Heart right ventricle (tissue), 16 donors: Measurements from ENCODE around the gene CEP126. TPM values are rescaled to one million over a fixed set of nuclear protein-coding genes. Genes with fewer than 3 reads are reported as not detected.

Experiments used
- ATAC-seq, 8 donors: fragments of 200-7000 bp; cut with Tn5 transposase; one replicate each; pipeline ENCODE4 v1.9.1; 2020; ENCODE audit warnings: mild to moderate bottlenecking in 8 of 8, moderate library complexity in 8 of 8, moderate number of reproducible peaks in 1 of 8
- DNase-seq, 2 donors: peaks; one replicate each; pipeline ENCODE4 v3.0.0-alpha.2; 2020
- H3K27ac ChIP-seq, 10 donors: fragments of 200-600 bp; sonication (generic) in 2 of 10; one replicate each; pipeline versions ENCODE4 v1.5.0 to v1.8.0; 2020 to 2022; ENCODE audit warnings: mild to moderate bottlenecking in 3 of 10
- H3K27me3 ChIP-seq, 7 donors: fragments of 200-600 bp; one replicate each; pipeline ENCODE4 v1.8.0; 2021 to 2022; ENCODE audit warnings: mild to moderate bottlenecking in 2 of 7
- H3K36me3 ChIP-seq, 9 donors: fragments of 200-600 bp; sonication (generic) in 1 of 9; one replicate each; pipeline versions ENCODE4 v1.5.0 to v1.8.0; 2020 to 2022; ENCODE audit warnings: mild to moderate bottlenecking in 2 of 9
- H3K4me1 ChIP-seq, 9 donors: fragments of 200-600 bp; sonication (generic) in 1 of 9; one replicate each; pipeline versions ENCODE4 v1.5.0 to v1.8.0; 2020 to 2022; ENCODE audit warnings: mild to moderate bottlenecking in 4 of 9
- H3K4me3 ChIP-seq, 10 donors: fragments of 200-600 bp; sonication (generic) in 2 of 10; one replicate each; pipeline versions ENCODE4 v1.5.0 to v1.8.0; 2020 to 2022; ENCODE audit warnings: mild to moderate bottlenecking in 7 of 10, moderate library complexity in 2 of 10
- H3K9me3 ChIP-seq, 11 donors: fragments of 200-600 bp in 10 of 11; sonication (generic) in 2 of 11; one replicate each; pipeline versions ENCODE4 v1.5.0 to v1.8.0; 2013 to 2022; ENCODE audit warnings: mild to moderate bottlenecking in 2 of 11, control low read depth in 1 of 11, moderate library complexity in 1 of 11
- WGBS, 2 donors: extraction: QIAGEN DNeasy Blood & Tissue Kit; methylation state at CpG; one replicate each; pipeline ENCODE4 v1.1.7; 2013; ENCODE audit warnings: inconsistent platforms in 1 of 2; 5-methylcytosine and 5-hydroxymethylcytosine counted together
- intact Hi-C, 10 donors: fragments of 100-400 bp; cut with DNase I; formaldehyde crosslinking; loops; one replicate each; pipeline versions ENCODE4 v1.11.1 to v1.14.2; 2022
- polyA plus RNA-seq, 2 donors: library from polyadenylated mRNA; stranded (reverse); fragments of 200-250 nt; gene quantifications; one replicate each; pipeline ENCODE4 v1.2.3, GENCODE V29; 2013
- total RNA-seq, 10 donors: library from RNA; stranded (reverse); fragmentation: NEBNext Ultra II Directional in 3 of 10; extraction: Animal tissue kit (Norgen Biotek cat#: 25700) in 3 of 10; gene quantifications; one replicate each; pipeline versions ENCODE4 v1.2.1 to v1.2.4, GENCODE V29; 2021 to 2023
- TF ChIP-seq, protein P1 (sequence below), 9 donors: fragments of 200-600 bp; sonication (generic) in 2 of 9; IDR thresholded peaks; one replicate each; pipeline versions ENCODE4 v1.5.0 to v1.8.0; 2021 to 2022; ENCODE audit warnings: antibody characterized with exemption in 9 of 9, mild to moderate bottlenecking in 5 of 9, moderate library complexity in 1 of 9
- donor health status: Arrhythmogenic right ventricular cardiomyopathy.
- donor health status: ischemic (EF 13 %, LVEDD 7.1; RV severe dilation, severe dysfunction).
- donor health status: healthy with polysubstance abuse.
- donor health status: DM: no; HTN: yes; CAD: no.
- donor health status: DM: no; HTN: no; CAD: no.
- donor health status: ischemic (EF 25% LVEDD 6.9; RV normal size, moderate dysfunction).
- donor health status: ischemic (EF 25% LVEDD 5.7; RV mildly dilated, moderate dysfunction).
- donor health status: healthy.
- donor health status: DM: yes; HTN: yes; CAD: no.
- donor health status: Ischemic cardiomyopathy.
- donor health status: ischemic (EF 35%, LVEDD 5.7; RV mildly dilated, moderate dysfunction).
- donor health status: nonischemic (EF 11% LVEDD 7.7; RV severe dilation, severe dysfunction).
- donor health status: DM: yes; HTN: yes; CAD: no.
- donor health status: PGD.
- donor health status: ischemic (EF 29% LVEDD 5.4; RV normal size, mild dysfunction).
- donor health status: nonischemic (EF 23%, LVEDD 6.1; RV moderate dilation, normal function).

Gene CEP126
- total and polyA plus RNA-seq, 12 donors, result 0.25 to 2.5 (median 1.2) TPM

DNA sequence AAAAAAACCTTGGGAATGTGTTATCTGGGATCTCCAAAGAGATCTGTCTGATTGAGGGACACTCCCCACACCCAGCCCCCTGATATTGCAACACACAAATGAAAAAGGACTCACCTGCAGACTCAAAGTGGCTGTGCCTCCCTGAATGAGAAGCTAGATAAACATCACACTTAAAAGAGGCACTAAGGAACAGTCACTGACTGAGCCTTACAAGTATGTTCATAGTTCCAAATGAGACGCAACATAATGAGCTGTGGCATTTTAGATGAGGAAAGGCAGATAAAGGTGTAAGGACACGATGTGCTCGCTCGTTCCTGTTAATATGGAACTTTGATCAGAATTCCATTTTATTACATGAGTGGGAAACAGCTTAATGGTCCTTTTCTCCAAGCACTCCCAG lies 111.4 kb downstream of the CEP126 start:
- Histone ChIP-seq H3K36me3 (no peaks in the 10 kb centered on the region), H3K9me3 (no peaks in the 10 kb centered on the region), H3K4me1 (no peaks in the 10 kb centered on the region), H3K27me3 (peaks cover 0 to 14% (median 5%) of the 10 kb centered on the region in 7 donors), H3K4me3 (no peak overlapping the region), H3K27ac (no peak overlapping the region)
- TF ChIP-seq, protein P1, sequence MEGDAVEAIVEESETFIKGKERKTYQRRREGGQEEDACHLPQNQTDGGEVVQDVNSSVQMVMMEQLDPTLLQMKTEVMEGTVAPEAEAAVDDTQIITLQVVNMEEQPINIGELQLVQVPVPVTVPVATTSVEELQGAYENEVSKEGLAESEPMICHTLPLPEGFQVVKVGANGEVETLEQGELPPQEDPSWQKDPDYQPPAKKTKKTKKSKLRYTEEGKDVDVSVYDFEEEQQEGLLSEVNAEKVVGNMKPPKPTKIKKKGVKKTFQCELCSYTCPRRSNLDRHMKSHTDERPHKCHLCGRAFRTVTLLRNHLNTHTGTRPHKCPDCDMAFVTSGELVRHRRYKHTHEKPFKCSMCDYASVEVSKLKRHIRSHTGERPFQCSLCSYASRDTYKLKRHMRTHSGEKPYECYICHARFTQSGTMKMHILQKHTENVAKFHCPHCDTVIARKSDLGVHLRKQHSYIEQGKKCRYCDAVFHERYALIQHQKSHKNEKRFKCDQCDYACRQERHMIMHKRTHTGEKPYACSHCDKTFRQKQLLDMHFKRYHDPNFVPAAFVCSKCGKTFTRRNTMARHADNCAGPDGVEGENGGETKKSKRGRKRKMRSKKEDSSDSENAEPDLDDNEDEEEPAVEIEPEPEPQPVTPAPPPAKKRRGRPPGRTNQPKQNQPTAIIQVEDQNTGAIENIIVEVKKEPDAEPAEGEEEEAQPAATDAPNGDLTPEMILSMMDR (IDR thresholded peaks at IDR 0.05), result no peak
- DNase-seq, result no peak
- intact Hi-C loops, result no loop called here
- 58 to 63% methylated on average over 4 of the region's 4 CpGs for WGBS, 2 donors
- no peak for ATAC-seq

DNA sequence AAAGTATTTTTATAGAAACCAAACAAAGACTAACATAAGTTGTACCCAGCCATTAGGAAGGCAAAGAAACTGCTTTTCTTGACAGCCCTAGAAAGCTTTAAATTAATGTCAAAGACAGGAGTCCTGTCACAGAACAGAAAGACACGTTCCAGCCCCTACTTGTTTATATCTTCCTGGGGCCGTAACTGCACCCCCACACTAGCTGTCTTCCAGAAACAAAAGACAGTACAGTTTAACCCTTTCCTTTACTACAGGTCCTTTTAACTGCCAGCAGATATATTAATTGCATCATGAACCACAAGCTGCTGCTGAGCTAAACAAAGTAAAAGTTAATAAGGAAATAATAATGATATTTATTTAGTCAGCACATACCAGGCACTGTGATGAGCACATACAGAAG lies 112.1 kb downstream of the CEP126 start:
- Histone ChIP-seq H3K4me1 (no peaks in the 10 kb centered on the region), H3K27me3 (peaks cover 0 to 14% (median 5%) of the 10 kb centered on the region in 7 donors), H3K4me3 (no peak overlapping the region), H3K36me3 (no peaks in the 10 kb centered on the region), H3K9me3 (no peaks in the 10 kb centered on the region), H3K27ac (no peak overlapping the region)
- TF ChIP-seq, protein P1 (IDR thresholded peaks at IDR 0.05), result no peak
- no peak for DNase-seq
- ATAC-seq, result no peak
- intact Hi-C loops, result no loop called here
- 13 to 17% methylated on average over 2 of the region's 2 CpGs for WGBS, 2 donors

DNA sequence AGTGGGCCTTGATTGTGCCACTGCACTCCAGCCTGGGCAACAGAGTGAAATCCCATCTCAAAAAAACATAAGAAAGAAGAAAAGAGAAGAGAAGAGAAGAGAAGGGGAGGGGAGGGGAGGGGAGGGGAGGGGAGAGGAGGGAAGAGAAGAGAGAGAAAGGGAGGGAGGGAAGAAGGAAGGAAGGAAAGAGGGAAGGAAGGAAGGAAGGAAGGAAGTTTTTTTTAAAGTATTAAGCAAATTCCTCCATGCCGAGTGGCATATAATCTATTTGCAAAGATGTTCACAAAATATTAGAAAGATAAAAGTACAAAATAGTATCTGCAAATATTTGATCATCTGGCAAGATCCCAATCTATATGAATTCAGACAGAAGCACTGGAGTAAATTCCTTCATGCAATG lies 121.9 kb downstream of the CEP126 start:
- Histone ChIP-seq H3K9me3 (peaks cover 0 to 9% (median 0%) of the 10 kb centered on the region in 11 donors), H3K36me3 (no peaks in the 10 kb centered on the region), H3K4me3 (no peak overlapping the region), H3K4me1 (no peaks in the 10 kb centered on the region), H3K27me3 (no peaks in the 10 kb centered on the region), H3K27ac (no peak overlapping the region)
- WGBS, 2 donors, result 67 to 73% methylated on average over 1 of the region's 1 CpG
- ATAC-seq (no peak), DNase-seq (no peak)
- TF ChIP-seq, protein P1 (IDR thresholded peaks at IDR 0.05), result no peak
- intact Hi-C loops, result no loop called here

DNA sequence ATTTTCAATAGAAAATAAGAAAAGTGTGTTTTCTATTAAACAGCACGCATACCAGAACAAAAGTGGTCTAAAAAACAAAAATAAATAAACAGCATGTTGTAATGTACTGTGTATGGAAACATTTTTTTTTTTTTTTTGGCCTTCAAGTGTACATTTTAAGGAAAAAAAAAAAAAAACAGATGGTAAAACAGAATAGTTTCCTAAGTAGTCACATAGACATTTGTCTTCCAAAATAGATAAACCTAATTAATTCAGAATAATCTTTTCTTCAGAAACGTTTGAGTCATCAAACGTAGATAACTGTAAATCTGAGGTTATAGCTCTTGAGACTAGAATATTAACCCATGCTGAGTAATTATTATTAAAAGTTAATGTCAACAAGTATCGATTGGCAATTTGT lies 132.0 kb downstream of the CEP126 start:
- peak overlapping the region; percentile 40 to 71 (median 54) for H3K4me3 ChIP-seq
- peak overlapping the region in 8 of 10 donors; percentile 50 to 75 (median 62) for H3K27ac ChIP-seq
- DNase-seq (no peak), ATAC-seq (peak in 2 of 8 donors; percentile 6 to 32)
- TF ChIP-seq, protein P1 (IDR thresholded peaks at IDR 0.05), result no peak
- H3K27me3 ChIP-seq, result peaks cover 0 to 38% (median 21%) of the 10 kb centered on the region in 7 donors
- no peaks in the 10 kb centered on the region for H3K36me3 ChIP-seq
- 28 to 39% methylated on average over 4 of the region's 4 CpGs for WGBS, 2 donors
- no peaks in the 10 kb centered on the region for H3K9me3 ChIP-seq
- peaks cover 0 to 14% (median 6%) of the 10 kb centered on the region in 9 donors for H3K4me1 ChIP-seq
- intact Hi-C loops, result loop anchor here in 1 of 10 donors (2.0 kb wide), 1 partner anchor 64 kb away; the partner anchor contains the start of gene YAP1
